ENCODE measurements around the gene CHD6.

DNA sequence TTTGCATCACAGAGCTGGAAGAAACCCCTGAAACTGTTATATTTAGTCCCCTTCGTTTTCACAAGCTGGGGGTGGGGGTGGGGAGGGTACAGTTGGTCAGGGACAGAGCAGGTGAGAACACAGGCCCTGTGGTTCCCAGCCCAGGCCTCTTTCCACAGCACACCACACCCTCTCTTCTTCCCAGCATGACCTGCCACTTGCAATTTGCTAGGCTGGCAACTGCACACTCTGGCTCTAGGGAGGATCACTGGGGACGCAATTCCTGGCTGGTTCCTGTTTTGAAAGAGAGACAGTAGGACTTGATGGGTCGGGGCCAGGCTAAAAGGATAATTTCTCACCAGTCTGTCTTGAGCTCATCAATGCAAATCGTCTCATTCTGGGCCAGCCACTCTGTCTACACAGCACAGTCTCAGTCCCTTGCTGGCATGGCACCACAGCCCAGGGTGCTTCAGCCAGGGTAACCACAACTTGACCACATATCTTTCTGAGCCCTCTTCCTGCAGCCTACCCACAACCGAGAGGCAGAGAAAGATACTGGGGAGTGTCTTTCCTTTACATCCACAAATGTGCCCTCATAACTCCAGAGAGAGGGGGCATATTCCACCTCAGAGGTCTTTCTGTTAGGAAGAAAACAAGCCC is 209.9 kb downstream of the CHD6 start:
- TF ChIP-seq, protein P1, sequence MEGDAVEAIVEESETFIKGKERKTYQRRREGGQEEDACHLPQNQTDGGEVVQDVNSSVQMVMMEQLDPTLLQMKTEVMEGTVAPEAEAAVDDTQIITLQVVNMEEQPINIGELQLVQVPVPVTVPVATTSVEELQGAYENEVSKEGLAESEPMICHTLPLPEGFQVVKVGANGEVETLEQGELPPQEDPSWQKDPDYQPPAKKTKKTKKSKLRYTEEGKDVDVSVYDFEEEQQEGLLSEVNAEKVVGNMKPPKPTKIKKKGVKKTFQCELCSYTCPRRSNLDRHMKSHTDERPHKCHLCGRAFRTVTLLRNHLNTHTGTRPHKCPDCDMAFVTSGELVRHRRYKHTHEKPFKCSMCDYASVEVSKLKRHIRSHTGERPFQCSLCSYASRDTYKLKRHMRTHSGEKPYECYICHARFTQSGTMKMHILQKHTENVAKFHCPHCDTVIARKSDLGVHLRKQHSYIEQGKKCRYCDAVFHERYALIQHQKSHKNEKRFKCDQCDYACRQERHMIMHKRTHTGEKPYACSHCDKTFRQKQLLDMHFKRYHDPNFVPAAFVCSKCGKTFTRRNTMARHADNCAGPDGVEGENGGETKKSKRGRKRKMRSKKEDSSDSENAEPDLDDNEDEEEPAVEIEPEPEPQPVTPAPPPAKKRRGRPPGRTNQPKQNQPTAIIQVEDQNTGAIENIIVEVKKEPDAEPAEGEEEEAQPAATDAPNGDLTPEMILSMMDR (IDR thresholded peaks at IDR 0.05), result no peak
- no peak for TF ChIP-seq POLR2A (IDR thresholded peaks at IDR 0.05)

All from testis (tissue), 2 donors.